IPS-NIHi11 (cell line): Measurements from ENCODE around the gene ERAS.
A peak's percentile ranks its signal among the peaks of the same experiment; 100 is the strongest.

ENCODE experiments used
- DNase-seq: peaks from one replicate; pipeline ENCODE4 v3.0.0; 2012; ENCODE audit warnings: mixed read lengths, low spot score

ERAS gene

GRCh38 chrX:48826135-48826875 is at the start of gene ERAS:
Gene ERAS, plus strand, starts transcription at chrX:48826513. Its CDS starts 2,611 bp downstream, at chrX:48829124.
- peak; percentile 14 for DNase-seq

- DNase-seq, result no peak
Measured at GRCh38 chrX:48776818-48777439, 49.4 kb upstream of the ERAS start.

GRCh38 chrX:48779399-48779798 is 46.9 kb upstream of the ERAS start:
- DNase-seq, result no peak

- no peak for DNase-seq
Measured at GRCh38 chrX:48781705-48782104, 44.6 kb upstream of the ERAS start.

GRCh38 chrX:48782216-48782615 is 44.1 kb upstream of the ERAS start:
- DNase-seq, result no peak

- DNase-seq, result no peak
Measured at GRCh38 chrX:48782795-48783194, 43.5 kb upstream of the ERAS start.

GRCh38 chrX:48784726-48785125 is 41.6 kb upstream of the ERAS start:
- no peak for DNase-seq

- no peak for DNase-seq
Measured at GRCh38 chrX:48785186-48785539, 41.1 kb upstream of the ERAS start.

GRCh38 chrX:48785540-48786214 is 40.6 kb upstream of the ERAS start:
- no peak for DNase-seq

- DNase-seq, result no peak
Measured at GRCh38 chrX:48786341-48786800, 39.9 kb upstream of the ERAS start, which contains the start of gene GATA1. Gene GATA1, plus strand, starts transcription at chrX:48786590. Its CDS starts 4,520 bp downstream, at chrX:48791110.

- no peak for DNase-seq
Measured at GRCh38 chrX:48786825-48787504, 39.3 kb upstream of the ERAS start.

GRCh38 chrX:48787505-48788443 is 38.5 kb upstream of the ERAS start:
- DNase-seq, result no peak

- no peak for DNase-seq
Measured at GRCh38 chrX:48789366-48790220, 36.7 kb upstream of the ERAS start.

- DNase-seq, result no peak
Measured at GRCh38 chrX:48790477-48790876, 35.8 kb upstream of the ERAS start.

- DNase-seq, result no peak
Measured at GRCh38 chrX:48791063-48791820, 35.1 kb upstream of the ERAS start.

- no peak for DNase-seq
Measured at GRCh38 chrX:48792219-48792618, 34.1 kb upstream of the ERAS start.

- peak; percentile 0 for DNase-seq
Measured at GRCh38 chrX:48793935-48794334, 32.4 kb upstream of the ERAS start.

- DNase-seq, result peak; percentile 0
Measured at GRCh38 chrX:48794340-48794910, 31.9 kb upstream of the ERAS start.

- DNase-seq, result no peak
Measured at GRCh38 chrX:48794911-48795515, 31.3 kb upstream of the ERAS start.
